Ovary (tissue), 3 donors: ENCODE results near the gene ARL6IP5.

Source experiments
- EP300 ChIP-seq: sonication (generic); formaldehyde crosslinking; IDR thresholded peaks from one replicate; pipeline ENCODE4 v1.6.1; 2017; ENCODE audit warnings: antibody characterized with exemption
- POLR2A ChIP-seq: fragments of 450-650 bp; IDR thresholded peaks from one replicate; pipeline ENCODE4 v1.6.1; 2017; ENCODE audit warnings: antibody characterized with exemption, mild to moderate bottlenecking, moderate library complexity
- TF ChIP-seq, protein P1 (sequence below), 3 donors: fragments of 450-650 bp in 2 of 3; fragments of 200-600 bp in 1 of 3; IDR thresholded peaks; one replicate each; pipeline versions ENCODE4 v1.5.1 to v1.8.0; 2016 to 2022; ENCODE audit warnings: antibody characterized with exemption in 3 of 3, mild to moderate bottlenecking in 1 of 3
- donor health status: DM: no; HTN: no; CAD: no.

DNA sequence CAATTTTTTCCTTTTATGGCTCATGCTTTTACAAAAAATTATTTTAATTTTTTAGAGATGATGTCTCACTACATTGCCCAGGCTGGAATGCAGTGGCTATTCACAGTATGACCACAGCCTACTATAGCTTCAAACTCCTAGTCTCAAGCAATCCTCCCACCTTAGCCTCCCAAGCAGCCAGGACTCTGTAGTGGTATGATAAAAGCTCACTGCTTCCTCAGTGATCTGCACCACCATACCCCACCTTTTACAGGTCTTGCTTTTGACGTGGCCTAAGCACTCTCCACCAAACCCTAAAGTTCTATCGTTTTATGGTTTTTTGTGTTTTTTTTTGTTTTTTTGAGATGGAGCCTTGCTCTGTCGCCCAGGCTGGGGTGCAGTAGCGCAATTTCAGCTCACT, 18.6 kb upstream of the ARL6IP5 start:
- TF ChIP-seq, protein P1, sequence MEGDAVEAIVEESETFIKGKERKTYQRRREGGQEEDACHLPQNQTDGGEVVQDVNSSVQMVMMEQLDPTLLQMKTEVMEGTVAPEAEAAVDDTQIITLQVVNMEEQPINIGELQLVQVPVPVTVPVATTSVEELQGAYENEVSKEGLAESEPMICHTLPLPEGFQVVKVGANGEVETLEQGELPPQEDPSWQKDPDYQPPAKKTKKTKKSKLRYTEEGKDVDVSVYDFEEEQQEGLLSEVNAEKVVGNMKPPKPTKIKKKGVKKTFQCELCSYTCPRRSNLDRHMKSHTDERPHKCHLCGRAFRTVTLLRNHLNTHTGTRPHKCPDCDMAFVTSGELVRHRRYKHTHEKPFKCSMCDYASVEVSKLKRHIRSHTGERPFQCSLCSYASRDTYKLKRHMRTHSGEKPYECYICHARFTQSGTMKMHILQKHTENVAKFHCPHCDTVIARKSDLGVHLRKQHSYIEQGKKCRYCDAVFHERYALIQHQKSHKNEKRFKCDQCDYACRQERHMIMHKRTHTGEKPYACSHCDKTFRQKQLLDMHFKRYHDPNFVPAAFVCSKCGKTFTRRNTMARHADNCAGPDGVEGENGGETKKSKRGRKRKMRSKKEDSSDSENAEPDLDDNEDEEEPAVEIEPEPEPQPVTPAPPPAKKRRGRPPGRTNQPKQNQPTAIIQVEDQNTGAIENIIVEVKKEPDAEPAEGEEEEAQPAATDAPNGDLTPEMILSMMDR (IDR thresholded peaks at IDR 0.05), result no peak
- no peak for TF ChIP-seq POLR2A
- no peak for TF ChIP-seq EP300
